ENCODE results near the gene MAPK9. TPM values are rescaled to one million over a fixed set of nuclear protein-coding genes. Genes with fewer than 3 reads are reported as not detected.
A peak's percentile ranks its signal among the peaks of the same experiment; 100 is the strongest.

The MAPK9 gene
- total and polyA plus RNA-seq, 2 donors from 2014 or later, result 17.3 to 30.9 TPM

- Histone ChIP-seq H3K4me3 (ENCODE audit: low read length in 3 of 3) (no peak overlapping the region), H3K36me3 (ENCODE audit: control insufficient read depth in 2 of 3, insufficient read depth in 3 of 3, low read length in 3 of 3) (no peaks in the 10 kb centered on the region), H3K9ac (ENCODE audit: low read length in 3 of 3) (no peak overlapping the region), H3K4me1 (ENCODE audit: control insufficient read depth in 2 of 3, insufficient read depth in 2 of 3, low read depth in 1 of 3, low read length in 3 of 3) (no peaks in the 10 kb centered on the region), H3K27me3 (ENCODE audit: control insufficient read depth, insufficient read depth, low read length) (no peaks in the 10 kb centered on the region), H3K27ac (ENCODE audit: low read depth in 2 of 2, low read length in 2 of 2) (no peak overlapping the region), H3K9me3 (ENCODE audit: control insufficient read depth in 2 of 3, insufficient read depth in 1 of 3, low read length in 3 of 3) (no peaks in the 10 kb centered on the region)
- DNase-seq (peak in 1 of 5 donors; percentile 45), FAIRE-seq (no peak)
- intact Hi-C loops (cut with DNase I), result no loop called here
- no peak for TF ChIP-seq CTCF (IDR thresholded peaks at IDR 0.05; ENCODE audit: borderline replicate concordance, extremely low read depth, insufficient read depth)
These were observed 14.9 kb upstream of the MAPK9 start for GRCh38 chr5:180306796-180307195.

- H3K9me3 ChIP-seq (ENCODE audit: control insufficient read depth in 2 of 3, insufficient read depth in 1 of 3, low read length in 3 of 3), result no peaks in the 10 kb centered on the region
- no peak overlapping the region for H3K4me3 ChIP-seq (ENCODE audit: low read length in 3 of 3)
- no peaks in the 10 kb centered on the region for H3K4me1 ChIP-seq (ENCODE audit: control insufficient read depth in 2 of 3, insufficient read depth in 2 of 3, low read depth in 1 of 3, low read length in 3 of 3)
- no peaks in the 10 kb centered on the region for H3K36me3 ChIP-seq (ENCODE audit: control insufficient read depth in 2 of 3, insufficient read depth in 3 of 3, low read length in 3 of 3)
- H3K9ac ChIP-seq (ENCODE audit: low read length in 3 of 3), result no peak overlapping the region
- DNase-seq (peak in 1 of 5 donors; percentile 54), FAIRE-seq (no peak)
- H3K27me3 ChIP-seq (ENCODE audit: control insufficient read depth, insufficient read depth, low read length), result no peaks in the 10 kb centered on the region
- no peak for TF ChIP-seq CTCF (IDR thresholded peaks at IDR 0.05; ENCODE audit: borderline replicate concordance, extremely low read depth, insufficient read depth)
- intact Hi-C loops (cut with DNase I), result no loop called here
- no peak overlapping the region for H3K27ac ChIP-seq (ENCODE audit: low read depth in 2 of 2, low read length in 2 of 2)
These were observed 13.6 kb upstream of the MAPK9 start for GRCh38 chr5:180305481-180305880.

GRCh38 chr5:180304431-180305375 lies 12.8 kb upstream of the MAPK9 start:
- no peaks in the 10 kb centered on the region for H3K9me3 ChIP-seq (ENCODE audit: control insufficient read depth in 2 of 3, insufficient read depth in 1 of 3, low read length in 3 of 3)
- no peak overlapping the region for H3K9ac ChIP-seq (ENCODE audit: low read length in 3 of 3)
- no peak for TF ChIP-seq CTCF (IDR thresholded peaks at IDR 0.05; ENCODE audit: borderline replicate concordance, extremely low read depth, insufficient read depth)
- H3K4me3 ChIP-seq (ENCODE audit: low read length in 3 of 3), result no peak overlapping the region
- FAIRE-seq, result no peak
- DNase-seq, result peak in 1 of 5 donors; percentile 50
- H3K27me3 ChIP-seq (ENCODE audit: control insufficient read depth, insufficient read depth, low read length), result no peaks in the 10 kb centered on the region
- intact Hi-C loops (cut with DNase I), result no loop called here
- H3K36me3 ChIP-seq (ENCODE audit: control insufficient read depth in 2 of 3, insufficient read depth in 3 of 3, low read length in 3 of 3), result no peaks in the 10 kb centered on the region
- H3K27ac ChIP-seq (ENCODE audit: low read depth in 2 of 2, low read length in 2 of 2), result no peak overlapping the region
- no peaks in the 10 kb centered on the region for H3K4me1 ChIP-seq (ENCODE audit: control insufficient read depth in 2 of 3, insufficient read depth in 2 of 3, low read depth in 1 of 3, low read length in 3 of 3)

Data from kidney (tissue), 14 donors.